NCI-H2107 treated with DMSO at 0.1 percent for 48 hours (cell line): ENCODE measurements around the gene CIT.
"Not testable (repeated sequence)": the region's sequence is repeated elsewhere in the genome, so short reads cannot be mapped to it uniquely, and the experiment has no call there.

ENCODE experiments used
- DNase-seq: peaks from one replicate; lab custom pipeline; 2025; ENCODE audit not compliant: unreplicated experiment; lab: John Stamatoyannopoulos, UW

The CIT gene, protein sequence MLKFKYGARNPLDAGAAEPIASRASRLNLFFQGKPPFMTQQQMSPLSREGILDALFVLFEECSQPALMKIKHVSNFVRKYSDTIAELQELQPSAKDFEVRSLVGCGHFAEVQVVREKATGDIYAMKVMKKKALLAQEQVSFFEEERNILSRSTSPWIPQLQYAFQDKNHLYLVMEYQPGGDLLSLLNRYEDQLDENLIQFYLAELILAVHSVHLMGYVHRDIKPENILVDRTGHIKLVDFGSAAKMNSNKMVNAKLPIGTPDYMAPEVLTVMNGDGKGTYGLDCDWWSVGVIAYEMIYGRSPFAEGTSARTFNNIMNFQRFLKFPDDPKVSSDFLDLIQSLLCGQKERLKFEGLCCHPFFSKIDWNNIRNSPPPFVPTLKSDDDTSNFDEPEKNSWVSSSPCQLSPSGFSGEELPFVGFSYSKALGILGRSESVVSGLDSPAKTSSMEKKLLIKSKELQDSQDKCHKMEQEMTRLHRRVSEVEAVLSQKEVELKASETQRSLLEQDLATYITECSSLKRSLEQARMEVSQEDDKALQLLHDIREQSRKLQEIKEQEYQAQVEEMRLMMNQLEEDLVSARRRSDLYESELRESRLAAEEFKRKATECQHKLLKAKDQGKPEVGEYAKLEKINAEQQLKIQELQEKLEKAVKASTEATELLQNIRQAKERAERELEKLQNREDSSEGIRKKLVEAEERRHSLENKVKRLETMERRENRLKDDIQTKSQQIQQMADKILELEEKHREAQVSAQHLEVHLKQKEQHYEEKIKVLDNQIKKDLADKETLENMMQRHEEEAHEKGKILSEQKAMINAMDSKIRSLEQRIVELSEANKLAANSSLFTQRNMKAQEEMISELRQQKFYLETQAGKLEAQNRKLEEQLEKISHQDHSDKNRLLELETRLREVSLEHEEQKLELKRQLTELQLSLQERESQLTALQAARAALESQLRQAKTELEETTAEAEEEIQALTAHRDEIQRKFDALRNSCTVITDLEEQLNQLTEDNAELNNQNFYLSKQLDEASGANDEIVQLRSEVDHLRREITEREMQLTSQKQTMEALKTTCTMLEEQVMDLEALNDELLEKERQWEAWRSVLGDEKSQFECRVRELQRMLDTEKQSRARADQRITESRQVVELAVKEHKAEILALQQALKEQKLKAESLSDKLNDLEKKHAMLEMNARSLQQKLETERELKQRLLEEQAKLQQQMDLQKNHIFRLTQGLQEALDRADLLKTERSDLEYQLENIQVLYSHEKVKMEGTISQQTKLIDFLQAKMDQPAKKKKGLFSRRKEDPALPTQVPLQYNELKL (N-terminal part only)

DNA sequence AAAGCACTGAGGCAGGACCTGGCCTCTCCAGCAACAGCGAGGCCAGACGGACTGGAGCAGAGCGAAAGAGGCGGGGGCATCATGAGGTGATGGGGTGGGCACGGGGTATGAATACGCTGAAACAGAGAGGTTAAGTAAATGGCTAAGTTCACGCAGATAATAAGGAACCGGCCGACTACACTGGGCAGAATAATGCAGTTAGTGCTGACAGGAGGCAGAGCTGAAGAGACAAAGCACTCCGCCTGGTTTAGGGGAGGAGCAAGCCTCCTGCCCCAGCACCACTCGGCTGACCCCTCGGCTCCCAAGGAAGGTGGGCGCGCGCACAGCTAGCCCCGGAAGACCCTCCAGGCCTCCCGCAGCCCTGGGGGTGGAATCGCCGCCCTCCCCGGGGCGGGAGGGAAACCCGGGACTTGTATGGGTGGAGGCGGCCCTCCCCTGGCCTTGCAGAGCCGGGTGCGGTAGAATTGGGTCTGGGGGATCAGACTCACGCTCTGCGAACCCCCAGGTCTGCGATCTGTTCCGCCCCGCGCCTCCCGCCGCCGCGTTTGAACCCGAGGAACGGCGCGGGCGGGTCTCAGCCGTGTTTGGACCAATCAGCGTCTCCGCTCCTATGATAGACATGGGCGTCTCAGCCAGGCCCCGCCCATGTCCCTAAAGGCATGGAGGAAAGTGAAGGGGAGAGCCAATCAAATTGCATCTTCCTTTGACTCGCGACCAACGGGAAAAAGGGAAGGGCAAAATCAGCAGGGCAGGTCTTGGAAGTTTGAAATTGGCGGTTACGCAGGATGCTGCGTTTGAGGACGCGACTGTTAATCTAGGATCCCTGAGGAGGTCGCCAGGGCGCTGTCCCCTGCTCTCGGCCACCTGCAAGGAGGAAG lies at the start of gene CIT:
Gene CIT (minus strand): TSS at position 560 of the 878 bp plus-strand sequence. CDS start 1,152 bp downstream, outside the sequence.
- DNase-seq: peak; percentile 97

- DNase-seq: no peak
Observed at GRCh38 chr12:119925269-119925668, 48.1 kb upstream of the CIT start.

GRCh38 chr12:119920064-119920463 lies 42.9 kb upstream of the CIT start:
- no peak for DNase-seq

- no peak for DNase-seq
Observed at GRCh38 chr12:119915894-119916510, 38.9 kb upstream of the CIT start.

- DNase-seq: no peak
Observed at GRCh38 chr12:119914666-119915065, 37.5 kb upstream of the CIT start.

GRCh38 chr12:119913536-119914330 lies 36.6 kb upstream of the CIT start:
- no peak for DNase-seq

DNA sequence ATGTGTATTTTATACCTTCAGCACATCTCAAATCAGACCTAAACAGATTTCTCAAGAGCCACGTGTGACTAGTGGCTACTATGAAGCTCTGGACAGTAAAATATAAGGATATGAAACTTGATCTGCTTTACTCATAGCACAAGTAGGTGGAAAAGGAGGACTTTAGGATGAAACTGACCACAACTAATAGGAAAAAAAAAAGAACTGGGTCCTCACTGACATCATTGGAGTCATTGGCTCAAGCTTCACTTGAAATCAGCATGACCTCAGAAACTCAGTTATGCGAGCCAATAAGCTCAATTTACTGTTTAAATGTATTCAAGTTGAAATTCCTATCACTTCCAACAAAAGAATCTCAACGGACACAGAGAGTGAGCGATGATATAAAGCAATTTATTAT lies 34.1 kb upstream of the CIT start:
- DNase-seq: no peak

GRCh38 chr12:119910586-119910985 lies 33.5 kb upstream of the CIT start:
- DNase-seq: no peak

GRCh38 chr12:119902084-119902509 lies 25.0 kb upstream of the CIT start:
- DNase-seq: peak; percentile 87

DNA sequence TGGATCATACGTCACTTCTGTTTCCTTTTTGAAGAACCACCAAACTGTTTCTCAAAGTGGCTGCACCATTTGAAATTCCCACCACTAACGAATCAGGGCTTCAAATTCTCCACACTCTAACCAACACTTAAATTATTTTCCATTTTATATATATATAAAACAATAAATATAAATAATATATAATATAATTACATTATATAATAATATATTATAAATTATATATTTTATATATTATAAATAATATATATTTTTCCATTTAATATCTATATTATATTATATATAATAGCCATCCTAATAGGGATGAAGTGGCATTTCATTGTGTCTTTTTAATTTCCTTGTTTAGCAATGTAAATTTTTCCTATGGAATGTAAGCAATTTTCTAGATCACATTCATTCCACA lies 24.6 kb upstream of the CIT start:
- no peak for DNase-seq

DNA sequence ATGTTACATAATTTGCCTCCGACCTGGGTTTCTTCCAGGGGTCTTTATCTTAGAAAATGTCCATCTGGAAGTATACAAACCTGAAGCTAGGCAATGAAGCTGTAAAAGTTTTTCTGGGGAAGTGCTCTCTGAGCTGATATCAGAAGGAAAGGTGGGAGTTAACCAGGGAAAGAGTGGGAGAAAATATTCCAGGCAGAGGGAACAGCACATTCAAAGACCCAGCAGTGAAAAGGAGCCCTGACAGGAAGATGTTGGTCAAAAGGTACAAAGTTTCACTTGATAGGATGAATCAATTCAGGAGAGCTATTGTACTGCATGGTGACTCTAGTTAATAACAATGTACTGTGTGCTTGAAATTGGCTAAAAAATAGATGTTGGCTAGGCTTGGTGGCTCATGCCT lies 17.8 kb upstream of the CIT start:
- no peak for DNase-seq

DNA sequence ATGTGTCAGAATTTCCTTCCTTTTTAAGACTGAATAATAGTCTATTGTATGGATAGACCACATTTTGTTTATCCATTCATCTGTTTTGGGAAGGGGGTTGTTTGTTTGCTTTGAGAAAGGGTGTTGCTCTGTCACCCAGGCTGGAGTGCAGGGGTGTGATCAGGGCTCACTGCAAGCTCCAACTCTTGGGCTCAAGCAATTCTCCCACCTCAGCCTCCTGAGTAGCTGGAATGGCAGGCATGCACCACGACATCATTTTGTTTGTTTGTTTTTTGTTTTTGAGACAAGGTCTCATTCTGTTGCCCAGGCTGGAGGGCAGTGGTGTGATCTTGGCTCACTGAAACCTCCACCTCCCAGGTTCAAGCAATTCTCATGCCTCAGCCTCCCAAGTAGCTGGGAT lies 15.5 kb upstream of the CIT start:
- DNase-seq: not testable (repeated sequence)

GRCh38 chr12:119885549-119885948 lies 8.4 kb upstream of the CIT start:
- no peak for DNase-seq

- DNase-seq: not testable (repeated sequence)
Observed at GRCh38 chr12:119883791-119884190, 6.7 kb upstream of the CIT start.

DNA sequence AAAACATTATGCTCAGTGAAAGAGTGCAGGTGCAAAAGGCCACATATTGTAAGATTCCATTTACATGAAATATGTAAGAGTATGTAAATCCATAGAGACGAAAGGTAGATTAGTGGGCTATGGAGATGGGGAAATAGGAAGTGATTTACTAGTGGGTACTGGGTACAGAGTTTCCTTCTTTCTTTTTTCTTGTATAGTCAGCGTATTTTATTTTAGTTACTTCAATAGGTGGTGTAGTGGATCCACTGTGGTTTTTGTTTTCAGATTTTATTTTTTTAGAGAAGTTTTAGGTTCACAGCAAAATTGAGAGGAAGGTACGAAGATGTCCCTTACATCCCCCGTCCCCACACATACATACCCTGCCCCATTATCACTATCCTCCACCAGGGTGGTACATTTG lies 6.1 kb upstream of the CIT start:
- no peak for DNase-seq

DNA sequence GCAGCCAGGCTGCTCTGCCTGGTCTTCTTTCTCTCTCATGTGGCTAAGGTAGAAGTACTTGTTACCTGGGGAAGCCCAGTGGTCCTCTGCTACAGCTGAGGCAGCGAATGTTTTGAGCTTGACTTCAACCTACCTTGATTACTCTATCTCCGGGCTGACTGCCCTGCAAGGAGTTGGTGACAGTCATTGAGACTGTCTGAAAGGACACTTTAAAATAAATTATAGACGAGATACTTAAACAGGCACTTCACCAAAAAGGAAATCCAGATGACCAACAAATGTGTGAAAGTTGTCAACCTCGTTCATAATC lies 474 bp upstream of the CIT start:
- no peak for DNase-seq

- DNase-seq: no peak
Observed at GRCh38 chr12:119870457-119870856, 6.7 kb downstream of the CIT start.

DNA sequence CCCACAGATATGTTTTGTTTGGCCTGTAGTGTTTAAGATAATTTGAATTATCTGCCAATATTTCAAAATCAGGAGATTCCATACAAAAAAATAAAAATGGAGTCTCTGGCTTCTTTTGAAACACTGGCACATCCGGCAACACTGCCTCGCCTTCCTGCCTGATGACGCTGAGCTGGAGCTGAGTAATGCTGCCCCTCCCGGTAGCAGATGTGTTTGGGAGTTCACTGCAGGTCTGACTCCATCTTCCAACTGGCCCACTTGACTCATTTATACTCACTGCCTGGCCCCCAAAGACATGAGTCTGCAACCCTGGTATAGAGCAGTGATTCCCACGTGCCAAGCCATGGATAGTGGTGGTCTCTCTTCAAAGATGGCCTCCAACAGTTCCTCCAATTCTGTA lies 7.4 kb downstream of the CIT start:
- no peak for DNase-seq

GRCh38 chr12:119868992-119869391 lies 8.1 kb downstream of the CIT start:
- no peak for DNase-seq
